Hippocampal formation (tissue), 2 donors: ENCODE results near the gene MBD3L2.
A peak's percentile ranks its signal among the peaks of the same experiment; 100 is the strongest.
"Not testable (repeated sequence)": the region's sequence is repeated elsewhere in the genome, so short reads cannot be mapped to it uniquely, and the experiment has no call there.

ENCODE experiments used
- DNase-seq, 2 donors: peaks; one replicate each; lab custom pipeline; 2025; lab: John Stamatoyannopoulos, UW

Gene MBD3L2

DNA sequence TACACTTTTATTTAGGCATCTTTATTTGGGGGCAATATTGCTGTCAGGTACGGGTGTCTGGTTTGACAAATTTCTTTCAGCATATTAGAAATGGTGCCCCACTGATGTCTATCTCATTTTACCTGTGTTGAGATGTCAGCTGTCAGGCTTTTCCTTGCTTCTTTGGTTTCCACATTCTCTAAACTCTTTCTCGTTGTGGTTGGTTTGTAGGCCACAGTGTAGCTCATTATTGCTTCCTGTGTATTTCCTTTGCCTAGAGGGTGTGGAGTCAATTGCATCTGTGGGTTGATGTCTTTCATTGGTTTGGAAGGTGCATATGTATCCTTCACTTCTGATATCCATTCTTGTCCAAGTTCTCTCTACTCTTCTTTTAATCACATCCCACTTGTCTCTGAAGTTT is 10.9 kb downstream of the MBD3L2 start:
- DNase-seq, result not testable (repeated sequence)

DNA sequence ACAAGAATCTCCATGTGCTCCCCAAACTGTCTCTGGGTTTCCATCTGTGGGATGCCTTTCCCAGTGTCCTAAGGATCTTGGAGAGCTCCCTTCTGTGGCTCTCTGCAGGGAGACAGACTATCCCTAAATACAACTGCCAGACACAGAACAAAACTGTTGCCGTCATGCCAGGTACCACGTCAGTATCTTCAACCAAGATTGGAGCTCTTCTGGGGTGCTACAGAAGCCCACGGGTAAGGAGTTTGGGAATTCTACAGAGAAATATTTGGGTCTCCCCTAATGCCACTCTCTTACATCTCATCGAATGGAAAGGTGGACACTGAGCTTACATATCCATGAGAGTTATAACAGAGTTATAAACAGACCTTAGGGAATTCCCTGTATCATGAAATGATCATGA is 14.2 kb downstream of the MBD3L2 start:
- DNase-seq, result no peak

DNA sequence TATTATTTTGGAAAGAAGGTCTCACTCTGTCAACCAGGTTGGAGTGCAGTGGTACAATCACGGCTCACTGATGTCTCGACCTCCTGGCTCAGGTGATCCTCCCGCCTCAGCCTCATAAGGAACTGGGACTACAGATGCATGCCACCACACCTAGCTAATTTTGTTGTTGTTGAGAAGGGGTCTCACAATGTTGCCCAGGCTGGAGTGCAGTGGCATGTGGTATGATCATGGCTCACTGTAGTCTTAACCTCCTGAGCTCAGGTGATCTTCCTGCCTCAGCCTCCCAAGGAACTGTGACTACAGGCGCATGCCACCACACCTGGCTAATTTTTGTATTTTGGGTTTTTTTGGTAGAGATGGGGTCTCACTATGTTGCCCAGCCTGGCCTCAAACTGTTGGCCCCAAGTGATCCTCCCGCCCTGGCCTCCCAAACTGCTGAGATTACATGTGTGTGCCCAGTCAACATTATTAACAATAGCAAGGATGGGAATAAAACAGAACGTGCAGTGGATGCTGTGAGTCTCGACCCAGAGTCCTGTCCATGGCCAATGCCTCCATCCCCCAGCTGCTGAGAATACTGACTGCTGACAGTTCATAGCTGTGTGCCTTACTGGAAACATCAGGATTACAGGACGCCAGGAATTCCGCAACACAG is 14.8 kb downstream of the MBD3L2 start:
- DNase-seq, result no peak

DNA sequence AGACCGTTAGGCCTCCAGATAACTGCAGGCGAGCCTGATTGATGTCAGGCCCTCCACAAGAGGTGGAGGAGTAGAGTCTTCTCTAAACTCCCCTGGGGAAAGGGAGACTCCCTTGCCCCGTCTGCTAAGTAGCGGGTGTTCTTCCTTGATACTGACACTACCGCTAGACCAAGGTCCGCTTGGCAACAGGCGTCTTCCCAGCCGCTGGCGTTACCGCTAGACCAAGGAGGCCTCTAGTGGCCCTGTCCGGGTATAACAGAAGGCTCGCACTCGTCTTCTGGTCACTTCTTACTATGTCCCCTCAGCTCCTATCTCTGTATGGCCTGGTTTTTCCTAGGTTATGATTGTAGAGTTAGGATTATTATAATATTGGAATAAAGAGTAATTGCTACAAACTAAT is 18.0 kb downstream of the MBD3L2 start:
- DNase-seq, result not testable (repeated sequence)

DNA sequence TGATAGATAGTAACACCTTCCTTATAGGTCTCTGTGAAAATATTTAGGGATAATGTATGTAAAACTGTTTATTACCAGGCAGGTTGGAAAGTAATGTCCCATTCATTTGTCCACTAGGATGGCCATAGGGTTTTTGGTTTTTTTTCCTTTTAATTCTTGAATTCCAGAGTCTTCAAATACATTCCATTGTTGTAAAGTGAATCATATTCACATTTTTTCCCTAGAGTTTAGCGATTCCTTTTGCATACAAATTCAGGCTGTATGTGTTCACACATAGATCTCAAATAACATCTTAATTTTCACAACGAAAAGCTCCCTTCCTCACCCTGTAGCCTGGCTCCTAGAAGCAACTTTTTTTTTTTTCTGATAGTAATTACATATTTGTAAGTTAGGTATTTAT is 18.6 kb downstream of the MBD3L2 start:
- DNase-seq, result no peak

DNA sequence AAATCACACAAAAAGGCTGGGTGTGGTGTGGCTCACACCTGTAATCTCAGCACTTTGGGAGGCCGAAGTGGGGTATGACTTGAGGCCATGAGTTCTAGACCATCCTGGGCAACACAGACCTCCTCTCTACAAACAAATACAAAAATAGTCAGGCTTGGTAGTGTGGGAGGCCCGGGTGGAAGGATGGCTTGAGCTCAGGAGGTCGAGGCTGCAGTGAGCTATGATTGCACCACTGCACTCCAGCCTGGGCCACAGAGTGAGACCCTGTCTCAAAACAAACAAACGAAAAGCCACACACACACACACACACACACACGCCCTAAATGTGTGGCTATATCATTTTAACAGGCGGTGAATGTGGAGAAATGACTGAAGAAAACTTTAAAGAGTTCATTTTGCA is 19.5 kb downstream of the MBD3L2 start:
- DNase-seq, result no peak

DNA sequence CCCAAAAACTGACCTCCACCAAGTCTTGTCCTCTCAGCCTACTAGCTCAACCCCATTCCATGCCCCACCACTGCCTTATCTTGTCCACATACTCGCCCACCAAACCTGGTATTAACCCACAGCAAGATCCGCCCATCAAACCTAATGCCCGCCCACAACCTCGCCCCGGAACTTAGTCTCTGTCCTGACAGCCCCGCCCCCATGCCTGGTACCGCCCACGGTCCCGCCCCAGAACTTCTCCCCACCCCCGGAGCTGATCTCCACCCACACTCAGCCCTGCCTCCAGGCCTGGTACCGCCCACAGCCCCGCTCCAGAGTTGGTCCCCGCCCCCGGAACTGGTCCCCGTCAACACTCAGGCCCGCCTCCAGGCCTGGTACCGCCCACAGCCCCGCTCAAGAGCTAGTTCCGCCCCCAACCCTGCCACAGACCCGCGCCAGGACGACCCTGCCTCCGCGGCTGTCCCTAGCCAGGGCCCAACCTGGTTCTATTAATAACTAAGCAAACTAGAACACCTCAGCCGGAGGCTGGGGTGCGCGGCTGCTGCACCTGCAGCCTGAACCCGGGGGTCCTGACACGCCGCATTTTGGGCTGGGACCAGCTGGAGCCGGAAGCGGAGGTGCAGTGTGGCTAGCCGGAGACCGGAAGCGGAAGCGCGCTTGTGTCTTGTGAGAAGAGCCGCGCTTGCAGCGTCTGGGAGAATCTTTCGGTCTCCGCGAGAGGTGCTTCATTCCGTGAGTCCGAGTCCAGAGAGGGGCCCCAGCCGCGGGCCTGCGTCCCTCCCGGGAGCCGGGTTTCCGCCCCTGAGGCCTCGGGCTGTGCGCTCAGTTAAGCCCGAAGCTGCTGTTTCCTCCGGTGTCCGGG is 20.2 kb downstream of the MBD3L2 start, which contains the start of gene ZNF557:
Gene ZNF557 (plus strand): TSS at position 662 of the 862 bp plus-strand sequence. CDS start 5,372 bp downstream, outside the sequence.
- peak; percentile 96 to 98 for DNase-seq

DNA sequence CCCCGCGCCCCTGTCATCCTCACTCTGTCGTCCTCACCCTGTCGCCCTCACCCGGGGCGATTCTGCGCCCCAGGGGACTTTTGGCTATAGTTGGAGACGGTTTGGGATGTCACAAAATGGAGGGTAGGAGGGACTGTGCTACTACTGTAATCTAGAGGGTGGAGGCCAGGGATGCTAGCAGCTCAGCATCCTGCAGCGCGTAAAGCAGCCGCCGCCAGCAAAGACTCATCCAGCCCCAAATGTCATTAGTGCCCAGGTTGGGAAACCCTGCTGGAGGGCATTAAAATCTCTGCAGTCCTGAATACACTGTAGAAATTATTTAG is 20.7 kb downstream of the MBD3L2 start:
- DNase-seq, result no peak

DNA sequence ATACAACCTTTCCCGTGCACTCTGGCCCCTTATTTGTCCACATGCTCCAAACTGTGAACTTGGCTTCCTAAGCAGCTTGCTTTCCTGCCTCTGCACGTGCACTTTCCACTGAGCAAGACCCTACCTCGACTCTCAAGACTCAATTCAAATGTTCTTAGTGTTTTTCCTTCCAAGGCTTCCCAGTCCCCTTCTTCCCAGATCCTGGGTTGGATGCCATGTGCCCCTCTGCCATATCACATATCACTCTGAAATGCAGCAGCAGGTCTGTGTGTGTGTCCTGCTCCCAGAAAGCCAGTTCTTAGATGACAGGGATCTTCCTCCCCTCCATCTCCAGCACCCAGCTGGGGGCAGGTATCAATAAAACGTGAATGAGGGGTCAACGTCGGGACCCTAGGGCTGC is 23.4 kb downstream of the MBD3L2 start:
- DNase-seq, result no peak

DNA sequence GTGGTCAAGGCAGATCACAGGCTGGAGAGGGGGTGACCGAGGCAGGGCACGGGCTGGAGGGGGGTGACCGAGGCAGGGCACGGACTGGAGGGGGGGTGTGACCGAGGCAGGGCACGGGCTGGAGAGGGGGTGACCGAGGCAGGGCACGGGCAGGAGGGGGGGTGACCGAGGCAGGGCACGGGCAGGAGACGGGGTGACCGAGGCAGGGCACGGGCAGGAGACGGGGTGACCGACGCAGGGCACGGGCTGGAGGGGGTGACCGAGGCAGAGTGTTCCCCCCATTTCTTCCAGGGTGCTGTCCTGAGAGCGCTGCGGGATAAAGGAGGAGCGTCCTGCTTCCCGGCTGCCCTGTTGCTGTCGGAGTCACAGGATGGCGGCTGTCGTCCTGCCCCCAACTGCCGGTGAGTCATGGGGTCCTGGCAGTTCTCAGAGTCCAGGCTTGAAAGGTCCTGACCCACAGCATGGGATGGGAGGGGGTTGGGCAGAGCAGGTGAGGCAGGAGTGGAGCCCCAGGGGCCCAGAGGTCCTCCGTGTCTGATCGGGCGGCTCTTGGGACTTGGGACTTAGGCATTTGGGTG is 25.7 kb downstream of the MBD3L2 start:
- DNase-seq, result no peak

DNA sequence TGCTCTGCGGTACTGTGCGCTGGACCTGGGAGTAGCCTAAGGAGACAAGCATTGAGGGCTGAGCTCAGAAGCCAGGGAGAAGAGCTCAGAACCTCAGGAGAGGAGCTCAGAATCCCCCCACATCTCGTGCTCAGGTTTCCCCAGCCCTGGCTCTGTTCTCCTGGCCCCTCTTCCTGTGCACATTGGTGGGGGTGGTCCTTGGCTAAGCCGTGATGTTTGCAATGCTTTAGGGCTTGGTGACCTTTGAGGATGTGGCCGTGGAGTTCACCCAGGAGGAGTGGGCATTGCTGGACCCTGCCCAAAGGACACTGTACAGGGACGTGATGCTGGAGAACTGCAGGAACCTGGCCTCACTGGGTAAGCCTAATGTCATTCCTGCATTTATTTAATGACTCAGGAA is 27.0 kb downstream of the MBD3L2 start:
- DNase-seq, result no peak

DNA sequence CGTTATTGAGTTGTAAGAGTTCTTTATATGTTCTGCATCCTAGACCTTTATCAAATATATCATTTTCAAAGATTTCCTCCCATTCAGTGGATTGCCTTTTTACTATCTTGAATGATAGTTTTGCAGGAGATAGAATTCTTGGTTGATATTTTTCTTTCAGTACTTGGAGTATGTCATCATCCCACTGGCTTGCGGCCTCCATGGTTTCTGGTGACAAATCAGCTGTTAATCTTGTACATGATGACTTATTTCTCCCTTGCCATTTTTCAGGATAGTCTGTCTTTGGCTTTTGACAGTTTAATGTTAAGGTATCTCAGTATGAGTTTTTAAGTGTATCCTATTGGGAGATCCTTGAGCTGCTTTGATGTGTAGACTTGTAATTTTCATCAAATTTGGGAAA is 28.9 kb downstream of the MBD3L2 start:
- DNase-seq, result no peak

DNA sequence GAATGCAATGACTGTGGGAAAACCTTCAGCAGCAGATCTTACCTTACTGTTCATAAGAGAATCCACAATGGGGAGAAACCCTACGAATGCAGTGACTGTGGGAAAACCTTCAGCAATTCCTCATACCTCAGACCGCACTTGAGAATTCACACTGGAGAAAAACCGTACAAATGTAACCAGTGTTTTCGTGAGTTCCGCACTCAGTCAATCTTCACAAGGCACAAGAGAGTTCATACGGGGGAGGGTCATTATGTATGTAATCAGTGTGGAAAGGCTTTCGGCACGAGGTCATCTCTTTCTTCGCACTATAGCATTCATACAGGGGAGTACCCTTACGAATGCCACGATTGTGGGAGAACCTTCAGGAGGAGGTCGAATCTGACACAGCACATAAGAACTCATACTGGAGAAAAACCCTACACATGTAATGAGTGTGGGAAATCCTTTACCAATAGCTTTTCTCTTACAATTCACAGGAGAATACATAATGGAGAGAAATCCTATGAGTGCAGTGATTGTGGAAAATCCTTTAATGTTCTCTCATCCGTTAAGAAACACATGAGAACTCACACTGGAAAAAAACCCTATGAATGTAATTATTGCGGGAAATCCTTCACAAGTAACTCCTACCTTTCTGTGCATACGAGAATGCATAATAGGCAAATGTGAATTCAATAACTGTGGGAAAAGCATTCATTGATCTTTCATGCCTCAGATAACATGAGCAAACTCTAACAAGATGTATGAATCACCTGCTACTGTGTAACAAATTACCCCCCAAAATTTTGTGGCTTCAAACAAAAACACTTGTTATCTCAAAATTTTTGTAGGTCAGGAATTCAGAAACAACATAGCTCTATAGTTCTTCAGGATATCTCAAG is 34.2 kb downstream of the MBD3L2 start:
- DNase-seq, result no peak

DNA sequence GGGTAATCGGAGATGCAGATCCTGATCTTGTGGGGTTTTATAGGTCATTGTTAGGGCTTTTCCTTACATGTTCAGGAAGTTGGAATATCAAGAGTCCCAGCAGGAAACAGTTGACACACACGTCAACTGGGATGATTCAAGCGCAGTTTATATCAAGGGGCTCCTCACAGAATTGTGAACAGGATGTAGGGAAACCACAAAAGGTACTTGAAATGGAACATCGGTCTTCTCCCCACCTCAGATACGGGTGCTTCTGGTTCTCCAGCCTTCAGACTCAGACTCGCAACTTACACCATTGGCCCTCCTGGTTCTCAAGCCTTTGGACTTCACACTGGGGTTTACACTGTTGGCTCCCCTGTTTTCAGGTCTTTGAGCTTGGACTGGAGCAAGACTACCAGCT is 39.9 kb downstream of the MBD3L2 start:
- DNase-seq, result no peak

DNA sequence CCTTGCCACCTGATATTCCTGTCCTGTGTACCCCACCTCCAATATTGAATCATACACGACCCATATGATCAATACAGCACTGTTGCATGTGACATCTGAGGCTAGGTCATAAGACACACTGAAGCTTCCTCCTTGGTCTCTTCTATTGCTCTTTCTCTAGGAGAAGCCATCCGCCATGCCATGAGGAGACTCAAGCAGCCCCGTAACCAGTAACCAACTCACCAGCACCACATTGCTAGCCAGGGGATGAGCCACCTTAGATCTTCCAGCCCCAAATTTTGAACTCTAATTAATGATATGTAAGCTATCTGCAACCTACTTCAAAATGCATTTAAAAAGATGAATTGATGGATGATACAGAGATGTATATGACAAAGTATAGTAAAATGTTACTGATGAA is 49.0 kb downstream of the MBD3L2 start:
- DNase-seq, result no peak

DNA sequence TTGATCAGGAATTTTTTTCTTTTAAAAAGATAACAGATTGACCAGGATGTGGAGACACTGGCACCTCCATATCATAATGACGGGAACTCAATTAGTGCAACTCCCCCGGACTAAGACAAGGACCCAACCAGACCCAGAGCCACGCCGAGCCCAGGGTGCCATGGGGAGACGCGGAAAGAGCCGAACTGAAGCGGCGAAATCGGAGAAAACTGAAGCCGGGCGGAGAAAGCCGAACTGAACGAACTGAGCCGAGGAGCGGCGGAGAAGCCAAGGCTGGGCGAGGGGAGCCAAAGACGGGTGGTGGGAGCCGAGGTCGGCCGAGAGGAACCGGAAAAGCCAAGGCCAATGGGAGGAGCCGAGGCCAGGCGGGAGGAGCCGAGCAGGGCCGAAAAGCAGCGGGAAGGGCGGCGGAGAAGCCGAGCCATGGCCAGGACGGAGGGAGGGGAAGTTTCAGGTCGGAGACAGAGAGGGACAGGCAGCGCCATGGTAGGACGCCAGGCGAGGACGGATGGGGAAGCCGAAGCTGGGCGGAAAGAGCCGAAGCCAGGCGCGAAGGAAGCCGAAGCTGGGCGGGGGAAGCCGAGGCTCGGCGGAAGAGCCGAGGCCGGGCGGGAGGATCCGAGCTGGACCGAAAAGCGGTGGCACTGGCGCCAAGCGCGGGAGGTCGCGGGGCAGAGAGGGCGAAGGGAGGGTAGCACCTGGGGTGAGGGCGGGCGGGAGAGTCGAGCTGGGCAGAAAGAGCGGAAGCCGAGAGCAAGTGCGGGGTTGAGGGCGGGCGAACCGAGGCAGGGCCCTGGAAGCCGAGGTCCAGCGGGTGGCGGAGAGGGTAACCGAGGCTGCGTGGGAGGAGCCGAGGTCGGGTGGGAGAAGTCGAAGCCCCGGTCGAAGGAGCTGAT is 49.8 kb downstream of the MBD3L2 start:
- DNase-seq, result peak; percentile 85 to 91

DNA sequence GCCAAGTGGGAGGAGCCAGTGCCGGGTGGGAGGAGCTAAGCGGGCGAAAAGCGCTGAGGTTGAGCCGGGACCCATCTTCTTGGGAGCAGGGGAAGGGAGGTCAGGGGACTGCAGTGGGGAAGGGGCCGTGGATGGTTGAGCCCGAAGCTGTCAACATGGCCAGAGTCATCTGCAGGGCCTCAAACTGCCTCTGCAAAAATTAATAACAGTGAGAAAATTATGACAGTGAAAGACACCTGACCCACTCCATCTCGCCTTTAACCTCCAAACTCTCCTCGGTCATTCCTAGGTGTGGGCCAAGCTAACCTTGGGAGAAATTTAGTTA is 50.4 kb downstream of the MBD3L2 start:
- no peak for DNase-seq
